GM12892 (cell line): ENCODE measurements around the gene ASTN2.

Experiments
- POLR2A ChIP-seq: IDR thresholded peaks from 2 replicates; pipeline ENCODE4 v1.6.1; 2011; ENCODE audit warnings: low read depth, low read length, control low read depth
- POLR2AphosphoS5 ChIP-seq: IDR thresholded peaks from 2 replicates; pipeline ENCODE4 v1.6.1; 2011; ENCODE audit warnings: low read depth, low read length, control low read depth
- TAF1 ChIP-seq: IDR thresholded peaks from 2 replicates; pipeline ENCODE4 v1.6.1; 2011; ENCODE audit warnings: low read depth, mild to moderate bottlenecking, control low read depth, low read length, borderline replicate concordance

DNA sequence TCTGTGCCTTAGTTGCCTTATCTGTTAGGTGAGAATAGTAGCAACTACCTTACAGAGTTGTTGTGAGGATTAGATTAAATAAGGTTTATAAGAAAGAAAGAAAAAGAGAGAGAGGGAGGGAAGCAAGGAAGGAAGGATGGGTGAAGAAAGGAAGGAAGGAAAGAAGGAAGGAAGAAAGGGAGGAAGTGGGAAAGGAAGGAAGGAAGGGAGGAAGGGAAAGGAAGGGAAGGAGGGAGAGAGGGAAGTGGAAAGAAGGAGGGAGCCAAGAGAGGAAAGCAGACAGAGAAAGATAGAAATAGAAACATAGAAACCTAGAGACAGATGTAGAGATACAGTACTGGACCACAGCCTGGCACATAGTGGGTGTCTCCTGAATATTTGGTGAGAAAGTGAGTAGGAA lies 934.9 kb downstream of the ASTN2 start:
- TF ChIP-seq POLR2AphosphoS5 (no peak), POLR2A (no peak), TAF1 (no peak)
